Osteoblast (primary cell): ENCODE results near the gene RPL13A. TPM values are rescaled to one million over a fixed set of nuclear protein-coding genes. Genes with fewer than 3 reads are reported as not detected.

Source experiments
- DNase-seq: peaks from one replicate; pipeline ENCODE4 v3.0.0; 2011; ENCODE audit warnings: low spot score, mixed read lengths; ENCODE audit not compliant: insufficient read length; ENCODE audit errors: missing footprints
- H2AFZ ChIP-seq: 2 replicates; pipeline ENCODE4 v1.6.0; 2011; ENCODE audit warnings: mild to moderate bottlenecking, low read length
- H3K27ac ChIP-seq: 2 replicates; pipeline ENCODE4 v1.5.1; 2011; ENCODE audit warnings: mild to moderate bottlenecking, low read depth, low read length, moderate library complexity
- H3K27me3 ChIP-seq: 2 replicates; pipeline ENCODE4 v1.6.0; 2012; ENCODE audit warnings: mild to moderate bottlenecking, control low read depth, inconsistent platforms, low read length, moderate library complexity; ENCODE audit not compliant: insufficient read depth
- H3K36me3 ChIP-seq: 2 replicates; pipeline ENCODE4 v1.5.1; 2011; ENCODE audit warnings: mild to moderate bottlenecking, low read length, control low read depth, moderate library complexity; ENCODE audit not compliant: insufficient read depth
- H3K4me1 ChIP-seq: 2 replicates; pipeline ENCODE4 v1.5.1; 2011; ENCODE audit warnings: mild to moderate bottlenecking, low read length, control low read depth, moderate library complexity; ENCODE audit not compliant: insufficient read depth
- H3K4me2 ChIP-seq: 2 replicates; pipeline ENCODE4 v1.6.0; 2011; ENCODE audit warnings: mild to moderate bottlenecking, low read length; ENCODE audit not compliant: insufficient read depth
- H3K4me3 ChIP-seq: fragments of 200-600 bp; sonication (generic); 3 replicates; pipeline ENCODE4 v1.5.1; 2012; ENCODE audit warnings: mild to moderate bottlenecking, low read length, inconsistent platforms; ENCODE audit not compliant: insufficient read depth
- H3K79me2 ChIP-seq: 2 replicates; pipeline ENCODE4 v1.6.0; 2012; ENCODE audit warnings: mild to moderate bottlenecking, low read length, control low read depth, inconsistent platforms; ENCODE audit not compliant: insufficient read depth
- H3K9me3 ChIP-seq: 2 replicates; pipeline ENCODE4 v1.5.1; 2011; ENCODE audit warnings: low read depth, low read length, control low read depth
- H4K20me1 ChIP-seq: 2 replicates; pipeline ENCODE4 v1.6.0; 2012; ENCODE audit warnings: mild to moderate bottlenecking, low read length, control low read depth; ENCODE audit not compliant: insufficient read depth
- CTCF ChIP-seq: IDR thresholded peaks from 2 replicates; pipeline ENCODE4 v1.5.1; 2011; ENCODE audit warnings: mild to moderate bottlenecking, low read depth, low read length, moderate library complexity; ENCODE audit errors: extremely low read depth
- total RNA-seq: library from RNA; depleted of rRNA; stranded (reverse); fragments of >200 nt; gene quantifications from 2 replicates; pipeline ENCODE4 v1.2.3, GENCODE V29; 2012

Gene RPL13A
- total RNA-seq, 1 donor = 2,185 TPM

DNA sequence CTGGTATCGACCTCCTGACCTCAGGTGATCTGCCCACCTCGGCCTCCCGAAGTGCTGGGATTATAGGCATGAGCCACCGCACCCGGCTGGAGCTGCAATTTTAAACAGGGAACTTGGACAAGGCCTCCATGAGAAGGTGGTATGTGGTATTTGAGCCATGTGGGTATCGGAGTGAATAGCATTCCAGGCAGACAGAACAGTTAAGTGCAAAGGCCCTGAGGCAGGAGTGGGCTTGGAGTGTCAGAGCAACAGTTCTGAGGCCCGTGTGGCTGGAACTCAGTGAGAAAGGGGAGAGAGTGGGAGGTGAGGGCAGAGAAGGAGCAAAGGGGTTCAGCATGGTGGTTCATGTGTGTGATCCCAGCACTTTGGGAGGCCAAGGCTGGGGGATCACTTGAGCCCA, 43.3 kb downstream of the RPL13A start:
- Histone ChIP-seq H4K20me1 (peaks cover 28% of the 10 kb centered on the region), H3K79me2 (peaks cover 58% of the 10 kb centered on the region), H3K4me2 (no peak overlapping the region), H3K36me3 (peaks cover 44% of the 10 kb centered on the region), H3K4me1 (peaks cover 13% of the 10 kb centered on the region), H3K9me3 (no peaks in the 10 kb centered on the region), H2AFZ (no peak overlapping the region), H3K27ac (no peak overlapping the region), H3K4me3 (no peak overlapping the region), H3K27me3 (no peaks in the 10 kb centered on the region)
- peak; percentile 27 for DNase-seq
- no peak for TF ChIP-seq CTCF

- H3K27me3 ChIP-seq = no peaks in the 10 kb centered on the region
- H3K4me2 ChIP-seq = peak overlapping the region; percentile 60
- H3K4me1 ChIP-seq = peaks cover 13% of the 10 kb centered on the region
- peak overlapping the region; percentile 63 for H3K4me3 ChIP-seq
- H3K9me3 ChIP-seq = no peaks in the 10 kb centered on the region
- peak; percentile 93 for DNase-seq
- TF ChIP-seq CTCF = no peak
- no peak overlapping the region for H2AFZ ChIP-seq
- peaks cover 50% of the 10 kb centered on the region for H3K79me2 ChIP-seq
- H3K27ac ChIP-seq = peak overlapping the region; percentile 37
- peaks cover 58% of the 10 kb centered on the region for H3K36me3 ChIP-seq
- peaks cover 32% of the 10 kb centered on the region for H4K20me1 ChIP-seq
These were observed 46.4 kb downstream of the RPL13A start for GRCh38 chr19:49533551-49534488.

DNA sequence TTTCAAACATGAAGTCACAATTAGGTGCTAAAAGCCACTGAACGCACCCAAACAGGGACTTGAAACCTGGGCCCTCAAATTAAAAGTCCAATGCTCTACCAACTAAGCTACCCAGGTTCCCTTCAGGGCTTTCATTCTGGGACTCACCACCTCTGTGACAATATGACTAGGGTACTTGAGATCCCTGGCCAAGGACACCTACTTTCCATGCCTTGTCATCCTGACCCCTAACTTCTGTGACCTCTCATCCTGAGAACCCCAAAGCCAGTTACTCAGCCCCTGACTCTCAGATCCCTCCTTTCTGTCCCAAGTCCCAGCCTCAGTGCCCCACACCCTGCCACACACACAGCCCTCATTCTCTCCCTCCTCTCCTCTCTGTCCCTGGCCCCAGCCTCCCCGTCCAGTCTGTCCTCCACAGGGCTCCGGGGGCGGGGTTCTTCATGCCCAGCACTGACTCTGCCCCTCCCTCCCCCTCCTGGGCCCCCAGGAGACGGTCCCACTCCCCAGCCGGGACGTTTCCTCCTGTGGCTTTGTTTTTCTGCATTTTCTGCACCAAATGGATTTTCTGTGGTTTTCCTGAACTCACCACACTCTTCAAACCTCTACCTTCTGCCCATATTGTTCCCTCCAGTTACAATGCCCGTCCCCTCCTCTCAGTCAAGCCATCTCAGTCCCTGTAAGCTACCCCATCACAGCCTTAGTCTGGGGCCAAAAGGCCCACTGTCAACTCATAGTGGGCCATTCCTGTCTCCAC, 47.4 kb downstream of the RPL13A start:
- Histone ChIP-seq H4K20me1 (peaks cover 34% of the 10 kb centered on the region), H3K27me3 (no peaks in the 10 kb centered on the region), H3K4me2 (no peak overlapping the region), H3K27ac (no peak overlapping the region), H3K4me3 (no peak overlapping the region), H2AFZ (no peak overlapping the region), H3K4me1 (peaks cover 8% of the 10 kb centered on the region), H3K36me3 (peaks cover 61% of the 10 kb centered on the region), H3K9me3 (no peaks in the 10 kb centered on the region), H3K79me2 (peaks cover 43% of the 10 kb centered on the region)
- TF ChIP-seq CTCF = no peak
- DNase-seq = peak; percentile 23
